ENCODE results near the gene PODNL1. TPM values are rescaled to one million over a fixed set of nuclear protein-coding genes. Genes with fewer than 3 reads are reported as not detected.
A peak's percentile ranks its signal among the peaks of the same experiment; 100 is the strongest.

PODNL1 gene
- total and polyA plus RNA-seq, 2 of the 13 experiments (the other 11 are each of a cell fraction or from before 2014, with no cell fraction given), result 0.18 TPM; not detected in 1

DNA sequence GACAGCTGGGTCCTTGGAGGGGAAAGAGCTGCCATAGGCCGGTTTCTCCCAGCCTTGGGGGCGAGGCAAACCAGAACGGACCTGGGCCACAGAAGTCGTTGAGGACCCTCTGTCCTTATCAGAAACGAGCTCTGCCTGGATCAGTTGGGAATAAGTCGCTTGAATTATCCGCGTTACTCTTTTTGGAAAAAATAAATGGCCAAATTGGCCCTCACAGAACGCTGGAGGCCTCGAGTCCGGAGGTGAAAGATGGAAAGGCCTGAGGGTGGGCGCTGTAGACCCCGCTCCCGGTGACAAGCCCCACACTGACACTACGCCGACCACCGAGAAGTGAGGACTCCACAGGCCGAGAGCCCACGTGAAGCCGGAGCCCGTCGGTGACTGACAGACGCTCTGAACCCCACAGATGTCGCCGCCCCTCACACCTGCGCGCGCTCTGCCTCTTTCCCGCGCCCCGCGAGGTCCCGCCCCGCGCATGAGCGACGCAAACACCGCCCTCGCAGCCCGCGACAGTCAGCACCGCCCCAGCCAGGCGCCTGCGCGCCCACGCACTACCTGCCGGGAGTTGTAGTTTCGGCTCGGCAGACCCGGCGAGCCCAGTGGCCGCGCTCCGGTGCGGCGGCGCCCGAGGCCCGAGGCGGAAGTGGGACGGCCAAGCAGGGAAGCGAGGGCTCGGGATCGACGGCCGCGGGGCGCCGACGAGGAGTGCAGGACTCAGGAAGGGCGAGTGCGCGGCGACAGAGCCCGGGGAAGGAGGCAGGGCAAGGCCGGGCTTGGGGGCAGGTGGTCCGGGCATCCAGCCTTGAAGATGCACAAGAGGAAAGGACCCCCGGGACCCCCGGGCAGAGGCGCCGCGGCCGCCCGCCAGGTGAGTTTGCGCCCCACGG is 32.3 kb downstream of the PODNL1 start, which contains the start of the genes BRME1 and CC2D1A (continued):
- peak; percentile 66; the same call in 1 of the 2 replicates for TF ChIP-seq ZSCAN5A (CRISPR knock-in tag; IDR thresholded peaks at IDR 0.05; ENCODE audit: borderline replicate concordance)
- TF ChIP-seq ZNF574 (CRISPR knock-in tag; IDR thresholded peaks at IDR 0.05), result peak; percentile 96
- TF ChIP-seq ZNF44 (CRISPR knock-in tag; IDR thresholded peaks at IDR 0.05), result peak; percentile 95
- TF ChIP-seq, protein P1, sequence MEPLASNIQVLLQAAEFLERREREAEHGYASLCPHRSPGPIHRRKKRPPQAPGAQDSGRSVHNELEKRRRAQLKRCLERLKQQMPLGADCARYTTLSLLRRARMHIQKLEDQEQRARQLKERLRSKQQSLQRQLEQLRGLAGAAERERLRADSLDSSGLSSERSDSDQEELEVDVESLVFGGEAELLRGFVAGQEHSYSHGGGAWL (CRISPR knock-in tag; IDR thresholded peaks at IDR 0.05), result peak; percentile 67
- TF ChIP-seq U2AF1 (optimal IDR thresholded peaks at IDR 0.05; ENCODE audit: low read depth, low read length), result no peak
- no peak for TF ChIP-seq GATAD2A (CRISPR knock-in tag; IDR thresholded peaks at IDR 0.05)
- no peak for TF ChIP-seq ZBTB37 (CRISPR knock-in tag; IDR thresholded peaks at IDR 0.05)
- no peak for TF ChIP-seq NR2F6 (IDR thresholded peaks at IDR 0.05)
- TF ChIP-seq NR2F6 (CRISPR knock-in tag; IDR thresholded peaks at IDR 0.05), result peak; percentile 16; the same call in 1 of the 2 replicates
- TF ChIP-seq ZNF891 (CRISPR knock-in tag; IDR thresholded peaks at IDR 0.05), result peak; percentile 87
- TF ChIP-seq ZNF547 (CRISPR knock-in tag; IDR thresholded peaks at IDR 0.05), result peak; percentile 76
- peak; percentile 77; the same call in 1 of the 2 replicates for TF ChIP-seq CC2D1A (CRISPR knock-in tag; IDR thresholded peaks at IDR 0.05)
- TF ChIP-seq SALL2 (CRISPR knock-in tag; IDR thresholded peaks at IDR 0.05), result peak; percentile 90
- no peak for TF ChIP-seq ZNF644 (CRISPR knock-in tag; IDR thresholded peaks at IDR 0.05; ENCODE audit: low read depth)
- TF ChIP-seq ZNF772 (CRISPR knock-in tag; IDR thresholded peaks at IDR 0.05), result peak; percentile 95
- TF ChIP-seq RARA (CRISPR knock-in tag; IDR thresholded peaks at IDR 0.05), result no peak
- no peak for TF ChIP-seq ZBTB21 (CRISPR knock-in tag; IDR thresholded peaks at IDR 0.05)
- TF ChIP-seq ZNF432 (CRISPR knock-in tag; IDR thresholded peaks at IDR 0.05; ENCODE audit: borderline replicate concordance), result no peak
- no peak for TF ChIP-seq ZBTB49 (CRISPR knock-in tag; IDR thresholded peaks at IDR 0.05; ENCODE audit: borderline replicate concordance)
- TF ChIP-seq ZBTB42 (CRISPR knock-in tag; IDR thresholded peaks at IDR 0.05), result peak; percentile 58; the same call in 1 of the 2 replicates
- 0 out of 2 replicates have a peak, but pooled peaks have one; percentile 45 for TF ChIP-seq ZBTB8A (CRISPR knock-in tag; IDR thresholded peaks at IDR 0.05; ENCODE audit: borderline replicate concordance, low read depth)
- peak; percentile 74; the same call in 1 of the 2 replicates for TF ChIP-seq ZNF674 (CRISPR knock-in tag; IDR thresholded peaks at IDR 0.05; ENCODE audit: low read depth)
